ENCODE results near the gene PCDHB5.
"Not testable (repeated sequence)": the region's sequence is repeated elsewhere in the genome, so short reads cannot be mapped to it uniquely, and the experiment has no call there.

The PCDHB5 gene

GRCh38 chr5:141105350-141105749 lies 29.7 kb upstream of the PCDHB5 start:
- Histone ChIP-seq H3K27ac (ENCODE audit: low read depth, low read length) (no peak overlapping the region), H3K27me3 (ENCODE audit: control insufficient read depth in 5 of 5, insufficient read depth in 4 of 5, low read length in 5 of 5) (peaks cover 0 to 4% (median 0%) of the 10 kb centered on the region in 5 donors), H3K4me3 (ENCODE audit: low read depth in 1 of 5, low read length in 5 of 5) (no peak overlapping the region), H3K4me1 (ENCODE audit: control insufficient read depth in 5 of 5, insufficient read depth in 5 of 5, low read length in 5 of 5) (peaks cover 0 to 7% (median 0%) of the 10 kb centered on the region in 5 donors), H3K9me3 (ENCODE audit: control insufficient read depth in 5 of 5, low read length in 5 of 5) (peaks cover 2 to 27% (median 15%) of the 10 kb centered on the region in 5 donors), H3K36me3 (ENCODE audit: control insufficient read depth in 5 of 5, insufficient read depth in 5 of 5, low read length in 5 of 5) (no peaks in the 10 kb centered on the region), H3K9ac (ENCODE audit: low read length in 5 of 5) (no peak overlapping the region)

- H3K36me3 ChIP-seq (ENCODE audit: control insufficient read depth in 5 of 5, insufficient read depth in 5 of 5, low read length in 5 of 5), result no peaks in the 10 kb centered on the region
- no peak overlapping the region for H3K27ac ChIP-seq (ENCODE audit: low read depth, low read length)
These were observed 15.8 kb upstream of the PCDHB5 start for GRCh38 chr5:141119250-141119649.

GRCh38 chr5:141121563-141121962 lies 13.4 kb upstream of the PCDHB5 start, which contains the start of gene PCDHB4:
Gene PCDHB4 (plus strand): TSS chr5:141121818. CDS start chr5:141121999, 181 bp downstream.
- H3K27ac ChIP-seq (ENCODE audit: low read depth, low read length), result no peak within 1 kb of the TSS
- no peaks in the 10 kb centered on the region for H3K27me3 ChIP-seq (ENCODE audit: control insufficient read depth in 5 of 5, insufficient read depth in 4 of 5, low read length in 5 of 5)
- peak within 1 kb of the TSS; percentile 35 to 74 (median 60) for H3K4me3 ChIP-seq (ENCODE audit: low read depth in 1 of 5, low read length in 5 of 5)
- H3K9me3 ChIP-seq (ENCODE audit: control insufficient read depth in 5 of 5, low read length in 5 of 5), result peaks cover 5 to 28% (median 14%) of the 10 kb centered on the region in 5 donors
- H3K9ac ChIP-seq (ENCODE audit: low read length in 5 of 5), result peak within 1 kb of the TSS in 2 of 5 donors; percentile 6 to 38
- peaks cover 0 to 6% (median 0%) of the 10 kb centered on the region in 5 donors for H3K4me1 ChIP-seq (ENCODE audit: control insufficient read depth in 5 of 5, insufficient read depth in 5 of 5, low read length in 5 of 5)
- H3K36me3 ChIP-seq (ENCODE audit: control insufficient read depth in 5 of 5, insufficient read depth in 5 of 5, low read length in 5 of 5), result no peaks in the 10 kb centered on the region

More at GRCh38 chr5:141119250-141119649, 15.8 kb upstream of the PCDHB5 start:
- H3K4me1 ChIP-seq (ENCODE audit: control insufficient read depth in 5 of 5, insufficient read depth in 5 of 5, low read length in 5 of 5), result peaks cover 0 to 6% (median 0%) of the 10 kb centered on the region in 5 donors
- H3K4me3 ChIP-seq (ENCODE audit: low read depth in 1 of 5, low read length in 5 of 5), result no peak overlapping the region
- no peak overlapping the region for H3K9ac ChIP-seq (ENCODE audit: low read length in 5 of 5)
- peaks cover 10 to 29% (median 20%) of the 10 kb centered on the region in 5 donors for H3K9me3 ChIP-seq (ENCODE audit: control insufficient read depth in 5 of 5, low read length in 5 of 5)
- no peaks in the 10 kb centered on the region for H3K27me3 ChIP-seq (ENCODE audit: control insufficient read depth in 5 of 5, insufficient read depth in 4 of 5, low read length in 5 of 5)

- Histone ChIP-seq H3K9ac (ENCODE audit: low read length in 5 of 5) (peak overlapping the region in 2 of 5 donors; percentile 6 to 38), H3K4me3 (ENCODE audit: low read depth in 1 of 5, low read length in 5 of 5) (peak overlapping the region; percentile 35 to 74 (median 60)), H3K9me3 (ENCODE audit: control insufficient read depth in 5 of 5, low read length in 5 of 5) (peaks cover 4 to 24% (median 13%) of the 10 kb centered on the region in 5 donors), H3K27me3 (ENCODE audit: control insufficient read depth in 5 of 5, insufficient read depth in 4 of 5, low read length in 5 of 5) (no peaks in the 10 kb centered on the region), H3K36me3 (ENCODE audit: control insufficient read depth in 5 of 5, insufficient read depth in 5 of 5, low read length in 5 of 5) (no peaks in the 10 kb centered on the region), H3K4me1 (ENCODE audit: control insufficient read depth in 5 of 5, insufficient read depth in 5 of 5, low read length in 5 of 5) (peaks cover 0 to 6% (median 0%) of the 10 kb centered on the region in 5 donors), H3K27ac (ENCODE audit: low read depth, low read length) (no peak overlapping the region)
These were observed 13.0 kb upstream of the PCDHB5 start for GRCh38 chr5:141121985-141122384.

GRCh38 chr5:141123396-141124135 lies 11.4 kb upstream of the PCDHB5 start:
- peaks cover 4 to 22% (median 13%) of the 10 kb centered on the region in 5 donors for H3K9me3 ChIP-seq (ENCODE audit: control insufficient read depth in 5 of 5, low read length in 5 of 5)
- H3K9ac ChIP-seq (ENCODE audit: low read length in 5 of 5); H3K27me3 ChIP-seq (ENCODE audit: control insufficient read depth in 5 of 5, insufficient read depth in 4 of 5, low read length in 5 of 5); H3K27ac ChIP-seq (ENCODE audit: low read depth, low read length); H3K4me3 ChIP-seq (ENCODE audit: low read depth in 1 of 5, low read length in 5 of 5); H3K4me1 ChIP-seq (ENCODE audit: control insufficient read depth in 5 of 5, insufficient read depth in 5 of 5, low read length in 5 of 5); H3K36me3 ChIP-seq (ENCODE audit: control insufficient read depth in 5 of 5, insufficient read depth in 5 of 5, low read length in 5 of 5): not testable (repeated sequence)

- Histone ChIP-seq H3K9me3 (ENCODE audit: control insufficient read depth in 5 of 5, low read length in 5 of 5) (peaks cover 0 to 10% (median 7%) of the 10 kb centered on the region in 5 donors), H3K36me3 (ENCODE audit: control insufficient read depth in 5 of 5, insufficient read depth in 5 of 5, low read length in 5 of 5) (no peaks in the 10 kb centered on the region), H3K4me3 (ENCODE audit: low read depth in 1 of 5, low read length in 5 of 5) (no peak overlapping the region), H3K27ac (ENCODE audit: low read depth, low read length) (no peak overlapping the region), H3K4me1 (ENCODE audit: control insufficient read depth in 5 of 5, insufficient read depth in 5 of 5, low read length in 5 of 5) (no peaks in the 10 kb centered on the region), H3K27me3 (ENCODE audit: control insufficient read depth in 5 of 5, insufficient read depth in 4 of 5, low read length in 5 of 5) (no peaks in the 10 kb centered on the region), H3K9ac (ENCODE audit: low read length in 5 of 5) (no peak overlapping the region)
These were observed 7.7 kb upstream of the PCDHB5 start for GRCh38 chr5:141127305-141127704.

- Histone ChIP-seq H3K9me3 (ENCODE audit: control insufficient read depth in 5 of 5, low read length in 5 of 5) (peaks cover 20 to 56% (median 50%) of the 10 kb centered on the region in 5 donors), H3K27me3 (ENCODE audit: control insufficient read depth in 5 of 5, insufficient read depth in 4 of 5, low read length in 5 of 5) (no peaks in the 10 kb centered on the region), H3K4me3 (ENCODE audit: low read depth in 1 of 5, low read length in 5 of 5) (peak overlapping the region; percentile 51 to 70 (median 58)), H3K9ac (ENCODE audit: low read length in 5 of 5) (no peak overlapping the region), H3K27ac (ENCODE audit: low read depth, low read length) (no peak overlapping the region), H3K4me1 (ENCODE audit: control insufficient read depth in 5 of 5, insufficient read depth in 5 of 5, low read length in 5 of 5) (peaks cover 0 to 3% (median 0%) of the 10 kb centered on the region in 5 donors), H3K36me3 (ENCODE audit: control insufficient read depth in 5 of 5, insufficient read depth in 5 of 5, low read length in 5 of 5) (no peaks in the 10 kb centered on the region)
These were observed 786 bp downstream of the PCDHB5 start for GRCh38 chr5:141135718-141136266.

GRCh38 chr5:141137346-141137745 lies 2.3 kb downstream of the PCDHB5 start:
- peaks cover 18 to 56% (median 50%) of the 10 kb centered on the region in 5 donors for H3K9me3 ChIP-seq (ENCODE audit: control insufficient read depth in 5 of 5, low read length in 5 of 5)
- H3K9ac ChIP-seq (ENCODE audit: low read length in 5 of 5); H3K27me3 ChIP-seq (ENCODE audit: control insufficient read depth in 5 of 5, insufficient read depth in 4 of 5, low read length in 5 of 5); H3K4me3 ChIP-seq (ENCODE audit: low read depth in 1 of 5, low read length in 5 of 5); H3K4me1 ChIP-seq (ENCODE audit: control insufficient read depth in 5 of 5, insufficient read depth in 5 of 5, low read length in 5 of 5); H3K36me3 ChIP-seq (ENCODE audit: control insufficient read depth in 5 of 5, insufficient read depth in 5 of 5, low read length in 5 of 5); H3K27ac ChIP-seq (ENCODE audit: low read depth, low read length): not testable (repeated sequence)

- H3K9ac ChIP-seq (ENCODE audit: low read length in 5 of 5), result no peak within 1 kb of the TSS
- H3K4me3 ChIP-seq (ENCODE audit: low read depth in 1 of 5, low read length in 5 of 5), result peak within 1 kb of the TSS; percentile 0 to 53 (median 20)
- H3K4me1 ChIP-seq (ENCODE audit: control insufficient read depth in 5 of 5, insufficient read depth in 5 of 5, low read length in 5 of 5), result peaks cover 0 to 2% (median 0%) of the 10 kb centered on the region in 5 donors
- peaks cover 0 to 9% (median 3%) of the 10 kb centered on the region in 5 donors for H3K27me3 ChIP-seq (ENCODE audit: control insufficient read depth in 5 of 5, insufficient read depth in 4 of 5, low read length in 5 of 5)
- H3K36me3 ChIP-seq (ENCODE audit: control insufficient read depth in 5 of 5, insufficient read depth in 5 of 5, low read length in 5 of 5), result no peaks in the 10 kb centered on the region
- peaks cover 14 to 34% (median 24%) of the 10 kb centered on the region in 5 donors for H3K9me3 ChIP-seq (ENCODE audit: control insufficient read depth in 5 of 5, low read length in 5 of 5)
- H3K27ac ChIP-seq (ENCODE audit: low read depth, low read length), result no peak within 1 kb of the TSS
These were observed 14.8 kb downstream of the PCDHB5 start, which contains the start of gene PCDHB6 for GRCh38 chr5:141149812-141150211. Gene PCDHB6 (plus strand): TSS chr5:141150057. CDS start chr5:141150258, 201 bp downstream.

All from subcutaneous abdominal adipose tissue (tissue), 5 donors.